ENCODE results near the gene MRPS31.
"Not testable (repeated sequence)": the region's sequence is repeated elsewhere in the genome, so short reads cannot be mapped to it uniquely, and the experiment has no call there.

MRPS31 gene

GRCh38 chr13:40732658-40733057 is 38.3 kb downstream of the MRPS31 start:
- H3K9me3 ChIP-seq = no peaks in the 10 kb centered on the region
- no peak for DNase-seq
- TF ChIP-seq, protein P1, sequence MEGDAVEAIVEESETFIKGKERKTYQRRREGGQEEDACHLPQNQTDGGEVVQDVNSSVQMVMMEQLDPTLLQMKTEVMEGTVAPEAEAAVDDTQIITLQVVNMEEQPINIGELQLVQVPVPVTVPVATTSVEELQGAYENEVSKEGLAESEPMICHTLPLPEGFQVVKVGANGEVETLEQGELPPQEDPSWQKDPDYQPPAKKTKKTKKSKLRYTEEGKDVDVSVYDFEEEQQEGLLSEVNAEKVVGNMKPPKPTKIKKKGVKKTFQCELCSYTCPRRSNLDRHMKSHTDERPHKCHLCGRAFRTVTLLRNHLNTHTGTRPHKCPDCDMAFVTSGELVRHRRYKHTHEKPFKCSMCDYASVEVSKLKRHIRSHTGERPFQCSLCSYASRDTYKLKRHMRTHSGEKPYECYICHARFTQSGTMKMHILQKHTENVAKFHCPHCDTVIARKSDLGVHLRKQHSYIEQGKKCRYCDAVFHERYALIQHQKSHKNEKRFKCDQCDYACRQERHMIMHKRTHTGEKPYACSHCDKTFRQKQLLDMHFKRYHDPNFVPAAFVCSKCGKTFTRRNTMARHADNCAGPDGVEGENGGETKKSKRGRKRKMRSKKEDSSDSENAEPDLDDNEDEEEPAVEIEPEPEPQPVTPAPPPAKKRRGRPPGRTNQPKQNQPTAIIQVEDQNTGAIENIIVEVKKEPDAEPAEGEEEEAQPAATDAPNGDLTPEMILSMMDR (IDR thresholded peaks at IDR 0.05; ENCODE audit: low read depth, low read length) = no peak
- no peak overlapping the region for H3K4me3 ChIP-seq (ENCODE audit: low read depth, low read length)
- no peaks in the 10 kb centered on the region for H3K4me1 ChIP-seq
- H3K36me3 ChIP-seq = 0 out of 2 replicates have a peak, but pooled peaks cover 3% of the 10 kb centered on the region
- H3K27me3 ChIP-seq = no peaks in the 10 kb centered on the region

DNA sequence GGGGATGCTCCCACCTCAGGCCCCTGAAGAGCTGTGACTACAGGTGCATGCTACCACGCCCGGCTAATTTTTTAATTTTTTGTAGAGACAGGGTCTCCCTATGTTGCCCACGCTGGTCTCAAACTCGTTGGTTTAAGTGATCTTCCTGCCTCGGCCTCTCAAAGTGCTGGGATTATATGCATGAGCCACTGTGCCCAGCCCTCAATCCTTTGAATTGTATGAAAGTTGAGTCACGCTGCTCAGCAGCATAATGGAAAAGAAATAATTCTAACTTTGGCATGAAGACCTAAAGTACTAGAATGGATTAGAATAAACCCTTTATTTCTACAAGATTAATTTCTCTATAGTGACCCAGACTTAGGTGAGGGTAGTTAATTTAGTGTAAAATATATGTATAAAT is 42.4 kb downstream of the MRPS31 start:
- Histone ChIP-seq H3K9me3 (no peaks in the 10 kb centered on the region), H3K27me3 (no peaks in the 10 kb centered on the region), H3K4me3 (ENCODE audit: low read depth, low read length) (no peak overlapping the region), H3K4me1 (no peaks in the 10 kb centered on the region), H3K36me3 (0 out of 2 replicates have a peak, but pooled peaks cover 3% of the 10 kb centered on the region)
- TF ChIP-seq, protein P1 (IDR thresholded peaks at IDR 0.05; ENCODE audit: low read depth, low read length) = no peak
- DNase-seq = no peak

DNA sequence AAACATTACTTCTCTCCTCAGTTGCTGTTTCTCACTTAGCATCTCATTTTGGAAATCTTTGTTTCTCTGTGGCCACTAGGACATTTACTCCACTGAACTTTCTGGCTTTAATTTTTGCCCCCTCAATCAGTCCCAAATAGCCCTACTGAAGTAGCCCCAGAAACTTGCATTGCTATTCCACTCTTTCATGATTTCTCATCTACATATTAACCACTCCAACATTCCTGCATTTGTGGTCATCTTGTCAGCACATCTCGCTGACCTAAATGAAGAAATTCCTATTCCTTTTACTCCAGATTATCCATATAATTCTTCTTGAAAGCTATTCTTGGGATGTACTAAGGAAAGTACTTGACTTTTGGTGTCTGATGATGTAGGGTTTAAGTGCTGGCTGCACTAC is 56.6 kb downstream of the MRPS31 start:
- H3K4me1 ChIP-seq, H3K9me3 ChIP-seq, H3K27me3 ChIP-seq: not testable (repeated sequence)

GRCh38 chr13:40706439-40706838 is 64.6 kb downstream of the MRPS31 start:
- TF ChIP-seq, protein P1 (IDR thresholded peaks at IDR 0.05; ENCODE audit: low read depth, low read length) = no peak
- H3K36me3 ChIP-seq = no peaks in the 10 kb centered on the region

More for the DNA sequence above, 56.6 kb downstream of the MRPS31 start:
- DNase-seq; H3K36me3 ChIP-seq; H3K4me3 ChIP-seq (ENCODE audit: low read depth, low read length): not testable (repeated sequence)

DNA sequence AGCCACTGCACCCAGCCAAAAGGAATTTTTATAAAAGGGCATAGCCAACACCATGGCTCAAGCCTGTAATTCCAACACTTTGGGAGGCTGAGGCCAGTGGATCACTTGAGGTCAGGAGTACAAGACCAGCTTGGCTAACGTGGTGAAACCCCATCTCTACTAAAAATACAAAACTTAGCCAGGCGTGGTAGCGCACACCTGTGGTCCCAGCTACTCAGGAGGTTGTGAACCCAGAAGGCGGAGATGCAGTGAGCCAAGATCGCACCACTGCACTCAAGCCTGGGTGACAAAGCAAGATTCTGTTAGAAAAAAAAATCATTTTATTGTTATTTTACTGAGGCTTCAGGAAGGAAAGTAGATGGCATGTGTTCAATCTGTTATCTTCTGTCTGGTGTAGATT is 73.3 kb downstream of the MRPS31 start:
- TF ChIP-seq, protein P1 (IDR thresholded peaks at IDR 0.05; ENCODE audit: low read depth, low read length) = no peak

More at GRCh38 chr13:40706439-40706838, 64.6 kb downstream of the MRPS31 start:
- DNase-seq = no peak
- no peaks in the 10 kb centered on the region for H3K27me3 ChIP-seq
- no peaks in the 10 kb centered on the region for H3K9me3 ChIP-seq
- no peaks in the 10 kb centered on the region for H3K4me1 ChIP-seq
- H3K4me3 ChIP-seq (ENCODE audit: low read depth, low read length) = no peak overlapping the region

GRCh38 chr13:40694426-40694825 is 76.6 kb downstream of the MRPS31 start:
- Histone ChIP-seq H3K27me3 (no peaks in the 10 kb centered on the region), H3K4me1 (no peaks in the 10 kb centered on the region)

More for the DNA sequence above, 73.3 kb downstream of the MRPS31 start:
- H3K4me3 ChIP-seq (ENCODE audit: low read depth, low read length) = no peak overlapping the region
- no peaks in the 10 kb centered on the region for H3K27me3 ChIP-seq
- no peaks in the 10 kb centered on the region for H3K36me3 ChIP-seq
- DNase-seq = no peak
- no peaks in the 10 kb centered on the region for H3K4me1 ChIP-seq
- no peaks in the 10 kb centered on the region for H3K9me3 ChIP-seq

More at GRCh38 chr13:40694426-40694825, 76.6 kb downstream of the MRPS31 start:
- H3K9me3 ChIP-seq = no peaks in the 10 kb centered on the region
- TF ChIP-seq, protein P1 (IDR thresholded peaks at IDR 0.05; ENCODE audit: low read depth, low read length) = no peak
- H3K4me3 ChIP-seq (ENCODE audit: low read depth, low read length) = no peak overlapping the region
- no peaks in the 10 kb centered on the region for H3K36me3 ChIP-seq
- DNase-seq = no peak
